IgD-negative memory B cell (primary cell): ENCODE data around the gene MRGPRG. TPM values are rescaled to one million over a fixed set of nuclear protein-coding genes. Genes with fewer than 3 reads are reported as not detected.

Experiments used
- H3K27ac Mint-ChIP-seq, 3 donors: one replicate each; pipeline ENCODE4 v1.8.0; 2020 to 2022; ENCODE audit warnings: mild to moderate bottlenecking in 3 of 3, mixed read lengths in 3 of 3, moderate library complexity in 1 of 3
- H3K27me3 Mint-ChIP-seq: one replicate; pipeline ENCODE4 v1.8.0; 2021; ENCODE audit warnings: mixed read lengths
- H3K36me3 Mint-ChIP-seq: one replicate; pipeline ENCODE4 v1.8.0; 2020; ENCODE audit warnings: mild to moderate bottlenecking, mixed read lengths
- H3K4me1 Mint-ChIP-seq, 3 donors: one replicate each; pipeline ENCODE4 v1.8.0; 2020 to 2022; ENCODE audit warnings: mixed read lengths in 3 of 3, mild to moderate bottlenecking in 1 of 3
- H3K4me3 Mint-ChIP-seq, 4 donors: one replicate each; pipeline ENCODE4 v1.8.0; 2020 to 2022; ENCODE audit warnings: mild to moderate bottlenecking in 4 of 4, mixed read lengths in 4 of 4, moderate library complexity in 3 of 4
- H3K9me3 Mint-ChIP-seq, 3 donors: one replicate each; pipeline ENCODE4 v1.8.0; 2020 to 2021; ENCODE audit warnings: mixed read lengths in 3 of 3, mild to moderate bottlenecking in 1 of 3
- polyA plus RNA-seq: library from polyadenylated mRNA; unstranded; fragments of 300-500 nt; fragmentation: Illumina TruSeq; gene quantifications from one replicate; pipeline ENCODE4 v1.2.3, GENCODE V29; 2021

MRGPRG gene
- polyA plus RNA-seq, 1 donor from 2014 or later = not detected

DNA sequence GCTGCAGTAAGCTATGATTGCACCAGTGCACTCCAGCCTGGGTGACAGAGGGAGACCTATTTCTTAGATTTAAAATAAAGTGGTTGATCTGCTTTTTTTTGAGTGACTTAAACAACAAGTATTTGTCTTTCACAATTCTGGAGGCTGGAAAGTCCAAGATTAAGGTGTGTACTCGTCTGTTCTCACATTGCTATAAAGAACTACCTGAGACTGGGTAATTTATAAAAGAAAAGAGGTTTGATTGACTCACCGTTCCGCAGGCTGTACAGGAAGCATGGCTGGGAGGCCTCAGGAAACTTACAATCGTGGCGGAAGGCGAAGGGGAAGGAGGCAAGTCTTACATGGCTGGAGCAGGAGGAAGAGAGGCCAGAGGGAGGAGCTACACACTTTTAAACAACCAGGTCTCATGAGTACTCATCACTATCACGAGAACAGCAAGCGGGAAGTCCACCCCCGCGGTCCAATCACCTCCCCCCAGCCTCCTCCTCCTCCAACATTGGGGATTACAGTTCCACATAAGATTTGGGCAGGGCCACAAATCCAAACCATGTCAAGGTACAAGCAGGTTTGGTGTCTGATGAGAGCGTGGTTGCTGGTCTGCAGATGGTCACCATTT, 33.8 kb downstream of the MRGPRG start:
- no peaks in the 10 kb centered on the region for H3K36me3 Mint-ChIP-seq
- H3K27me3 Mint-ChIP-seq = peaks cover 2% of the 10 kb centered on the region
- H3K9me3 Mint-ChIP-seq = peaks cover 0 to 1% (median 1%) of the 10 kb centered on the region in 3 donors
- H3K4me3 Mint-ChIP-seq = no peak overlapping the region
- H3K4me1 Mint-ChIP-seq = no peaks in the 10 kb centered on the region
- H3K27ac Mint-ChIP-seq = no peak overlapping the region

- no peak overlapping the region for H3K4me3 Mint-ChIP-seq
- H3K4me1 Mint-ChIP-seq = no peaks in the 10 kb centered on the region
- H3K27me3 Mint-ChIP-seq = peaks cover 2% of the 10 kb centered on the region
- no peaks in the 10 kb centered on the region for H3K36me3 Mint-ChIP-seq
- no peak overlapping the region for H3K27ac Mint-ChIP-seq
- peaks cover 0 to 4% (median 1%) of the 10 kb centered on the region in 3 donors for H3K9me3 Mint-ChIP-seq
Observed at GRCh38 chr11:3183523-3183922, 35.1 kb downstream of the MRGPRG start.

DNA sequence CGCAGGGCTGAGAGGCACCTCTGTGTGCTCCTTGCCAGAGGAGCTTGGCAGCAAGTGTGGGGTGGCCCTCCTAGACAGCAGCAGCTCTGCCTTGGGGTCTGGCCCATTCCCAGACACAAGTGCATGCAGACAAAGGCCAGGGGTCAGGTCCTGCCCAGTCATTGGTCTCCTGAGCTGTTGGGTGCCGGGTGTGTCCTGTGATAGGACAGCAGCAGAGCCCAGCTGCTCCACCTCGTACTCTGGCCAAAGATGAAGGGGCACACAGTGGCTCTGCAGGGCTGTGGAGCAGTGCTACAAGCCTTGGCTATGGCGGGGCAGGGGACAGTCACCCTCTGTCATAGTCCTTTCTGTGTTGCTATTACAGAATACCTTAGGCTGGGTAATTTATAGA, 36.2 kb downstream of the MRGPRG start:
- H3K9me3 Mint-ChIP-seq = peaks cover under 1 to 8% (median 1%) of the 10 kb centered on the region in 3 donors
- no peaks in the 10 kb centered on the region for H3K36me3 Mint-ChIP-seq
- H3K4me3 Mint-ChIP-seq = no peak overlapping the region
- peaks cover 4% of the 10 kb centered on the region for H3K27me3 Mint-ChIP-seq
- no peak overlapping the region for H3K27ac Mint-ChIP-seq
- H3K4me1 Mint-ChIP-seq = no peaks in the 10 kb centered on the region

- no peak overlapping the region for H3K4me3 Mint-ChIP-seq
- no peaks in the 10 kb centered on the region for H3K4me1 Mint-ChIP-seq
- peak overlapping the region in 1 of 3 donors; percentile 14 for H3K27ac Mint-ChIP-seq
- H3K27me3 Mint-ChIP-seq = peaks cover 4% of the 10 kb centered on the region
- peaks cover 2 to 12% (median 2%) of the 10 kb centered on the region in 3 donors for H3K9me3 Mint-ChIP-seq
- H3K36me3 Mint-ChIP-seq = no peaks in the 10 kb centered on the region
Observed at GRCh38 chr11:3181725-3182461, 36.7 kb downstream of the MRGPRG start.

GRCh38 chr11:3180869-3181268, 37.7 kb downstream of the MRGPRG start:
- Mint-ChIP-seq H3K27ac (no peak overlapping the region), H3K27me3 (peaks cover 4% of the 10 kb centered on the region)

GRCh38 chr11:3178349-3178748, 40.3 kb downstream of the MRGPRG start:
- Mint-ChIP-seq H3K4me1 (no peaks in the 10 kb centered on the region), H3K27me3 (peaks cover 2% of the 10 kb centered on the region), H3K4me3 (no peak overlapping the region), H3K9me3 (peaks cover 6 to 28% (median 8%) of the 10 kb centered on the region in 3 donors), H3K36me3 (no peaks in the 10 kb centered on the region), H3K27ac (no peak overlapping the region)

More at GRCh38 chr11:3180869-3181268, 37.7 kb downstream of the MRGPRG start:
- H3K36me3 Mint-ChIP-seq = no peaks in the 10 kb centered on the region
- H3K4me1 Mint-ChIP-seq = no peaks in the 10 kb centered on the region
- peaks cover 6 to 22% (median 6%) of the 10 kb centered on the region in 3 donors for H3K9me3 Mint-ChIP-seq
- no peak overlapping the region for H3K4me3 Mint-ChIP-seq

DNA sequence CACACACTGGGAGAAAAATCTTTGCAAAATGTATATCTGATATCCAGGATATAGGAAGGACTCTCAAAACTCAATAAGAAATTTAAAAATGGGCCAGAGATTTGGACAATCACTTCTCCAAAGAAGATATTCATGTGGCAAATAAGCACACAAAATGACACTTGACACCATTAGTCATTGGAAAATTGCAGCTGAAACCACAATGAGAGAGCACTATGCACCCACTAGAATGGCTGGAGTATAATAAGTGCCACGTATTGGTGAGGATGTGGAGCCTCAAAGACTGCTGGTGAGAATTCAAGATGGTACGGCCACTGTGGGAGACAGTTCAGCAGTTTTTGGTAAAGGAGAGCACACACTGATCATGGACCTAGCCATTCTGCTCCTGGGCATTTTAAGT, 40.7 kb downstream of the MRGPRG start:
- Mint-ChIP-seq H3K4me3 (no peak overlapping the region), H3K4me1 (no peaks in the 10 kb centered on the region), H3K27ac (no peak overlapping the region), H3K9me3 (peaks cover 6 to 28% (median 8%) of the 10 kb centered on the region in 3 donors), H3K36me3 (no peaks in the 10 kb centered on the region), H3K27me3 (peaks cover 2% of the 10 kb centered on the region)

DNA sequence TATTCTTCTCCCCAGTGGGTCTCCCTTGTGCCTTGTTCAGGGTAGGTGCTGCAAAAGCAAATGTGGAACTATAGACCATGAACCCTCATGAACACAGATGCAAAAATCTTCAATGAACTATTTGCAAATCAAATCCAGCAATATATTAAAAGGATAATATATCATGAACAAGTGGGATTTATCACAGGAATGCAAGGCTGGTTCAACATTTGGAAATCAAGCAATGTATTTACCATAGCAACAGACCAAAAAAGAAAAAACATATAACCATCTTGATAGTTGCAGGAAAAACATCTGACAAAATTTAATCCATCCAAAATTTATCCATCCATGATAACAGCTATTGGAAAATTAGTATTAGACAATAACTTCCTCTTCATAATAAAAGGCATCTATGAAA, 42.1 kb downstream of the MRGPRG start:
- Mint-ChIP-seq H3K9me3 (peaks cover 6 to 28% (median 7%) of the 10 kb centered on the region in 3 donors), H3K27me3 (peaks cover 6% of the 10 kb centered on the region), H3K27ac (no peak overlapping the region), H3K4me1 (no peaks in the 10 kb centered on the region), H3K36me3 (no peaks in the 10 kb centered on the region), H3K4me3 (no peak overlapping the region)

- Mint-ChIP-seq H3K27ac (no peak overlapping the region), H3K36me3 (no peaks in the 10 kb centered on the region), H3K27me3 (peaks cover 6% of the 10 kb centered on the region), H3K9me3 (peaks cover 6 to 28% (median 7%) of the 10 kb centered on the region in 3 donors), H3K4me1 (no peaks in the 10 kb centered on the region), H3K4me3 (no peak overlapping the region)
Observed at GRCh38 chr11:3175194-3175593, 43.4 kb downstream of the MRGPRG start.

DNA sequence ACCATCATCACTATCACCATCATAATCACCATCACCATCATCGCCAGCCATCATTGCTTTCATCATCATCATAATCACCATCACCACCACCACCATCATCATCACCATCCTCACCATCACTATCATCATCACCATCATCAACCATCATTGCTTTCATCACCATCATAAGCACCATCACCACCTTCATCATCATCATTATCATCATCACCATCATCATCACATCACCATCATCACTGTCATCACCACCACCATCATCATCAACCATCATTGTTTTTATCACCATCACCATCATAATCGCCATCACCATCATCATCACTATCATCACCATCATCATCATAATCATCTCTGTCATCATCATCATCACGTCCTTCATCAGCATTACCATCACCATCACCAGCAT, 44.2 kb downstream of the MRGPRG start:
- Mint-ChIP-seq H3K36me3 (no peaks in the 10 kb centered on the region), H3K9me3 (peaks cover 6 to 24% (median 7%) of the 10 kb centered on the region in 3 donors), H3K4me3 (no peak overlapping the region), H3K27me3 (peaks cover 8% of the 10 kb centered on the region), H3K4me1 (peaks cover 0 to 2% (median 1%) of the 10 kb centered on the region in 3 donors), H3K27ac (no peak overlapping the region)

DNA sequence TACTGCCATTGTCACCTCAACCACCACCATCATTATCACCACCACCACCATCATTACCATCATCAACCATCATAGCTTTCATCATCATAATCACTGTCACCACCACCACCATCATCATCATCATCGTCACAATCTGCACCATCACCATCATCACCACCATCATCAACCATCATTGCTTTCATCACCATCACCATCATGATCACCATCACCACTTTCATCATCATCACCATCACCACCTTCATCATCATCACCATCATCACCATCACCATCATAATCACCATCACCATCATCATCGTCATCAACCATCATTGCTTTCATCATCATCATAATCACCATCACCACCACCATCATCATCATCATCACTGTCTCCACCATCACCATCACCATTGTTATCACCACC, 44.8 kb downstream of the MRGPRG start:
- peaks cover 6 to 24% (median 7%) of the 10 kb centered on the region in 3 donors for H3K9me3 Mint-ChIP-seq
- H3K4me1 Mint-ChIP-seq = peaks cover 0 to 2% (median 1%) of the 10 kb centered on the region in 3 donors
- H3K4me3 Mint-ChIP-seq = no peak overlapping the region
- peaks cover 14% of the 10 kb centered on the region for H3K27me3 Mint-ChIP-seq
- no peaks in the 10 kb centered on the region for H3K36me3 Mint-ChIP-seq
- no peak overlapping the region for H3K27ac Mint-ChIP-seq

GRCh38 chr11:3171931-3172560, 46.6 kb downstream of the MRGPRG start:
- peaks cover 0 to 2% (median 1%) of the 10 kb centered on the region in 3 donors for H3K4me1 Mint-ChIP-seq
- peaks cover 4 to 18% (median 7%) of the 10 kb centered on the region in 3 donors for H3K9me3 Mint-ChIP-seq
- peaks cover 20% of the 10 kb centered on the region for H3K27me3 Mint-ChIP-seq
- H3K36me3 Mint-ChIP-seq = no peaks in the 10 kb centered on the region
- H3K27ac Mint-ChIP-seq = no peak overlapping the region
- no peak overlapping the region for H3K4me3 Mint-ChIP-seq

- Mint-ChIP-seq H3K9me3 (peaks cover 2 to 8% (median 3%) of the 10 kb centered on the region in 3 donors), H3K27ac (peak overlapping the region in 1 of 3 donors; percentile 53), H3K36me3 (no peaks in the 10 kb centered on the region), H3K4me1 (peaks cover 0 to 4% (median 1%) of the 10 kb centered on the region in 3 donors), H3K27me3 (peaks cover 30% of the 10 kb centered on the region), H3K4me3 (peak overlapping the region in 1 of 4 donors; percentile 49)
Observed at GRCh38 chr11:3170756-3171650, 47.6 kb downstream of the MRGPRG start.

- Mint-ChIP-seq H3K27ac (peak overlapping the region in 2 of 3 donors; percentile 53 to 72), H3K36me3 (no peaks in the 10 kb centered on the region)
Observed at GRCh38 chr11:3170044-3170755, 48.4 kb downstream of the MRGPRG start.

More at GRCh38 chr11:3170044-3170755, 48.4 kb downstream of the MRGPRG start:
- H3K9me3 Mint-ChIP-seq = no peaks in the 10 kb centered on the region
- no peak overlapping the region for H3K4me3 Mint-ChIP-seq
- H3K27me3 Mint-ChIP-seq = peaks cover 36% of the 10 kb centered on the region
- peaks cover 0 to 7% (median 4%) of the 10 kb centered on the region in 3 donors for H3K4me1 Mint-ChIP-seq
